GM19351 (cell line): ENCODE data around the gene SLC49A3.
"Not testable (repeated sequence)": the region's sequence is repeated elsewhere in the genome, so short reads cannot be mapped to it uniquely, and the experiment has no call there.

Experiments used
- ATAC-seq: cut with Tn5 transposase; IDR thresholded peaks from one replicate; pipeline ENCODE4 v1.9.1; 2021; ENCODE audit warnings: mild to moderate bottlenecking, moderate library complexity; ENCODE audit not compliant: unreplicated experiment

SLC49A3 gene

DNA sequence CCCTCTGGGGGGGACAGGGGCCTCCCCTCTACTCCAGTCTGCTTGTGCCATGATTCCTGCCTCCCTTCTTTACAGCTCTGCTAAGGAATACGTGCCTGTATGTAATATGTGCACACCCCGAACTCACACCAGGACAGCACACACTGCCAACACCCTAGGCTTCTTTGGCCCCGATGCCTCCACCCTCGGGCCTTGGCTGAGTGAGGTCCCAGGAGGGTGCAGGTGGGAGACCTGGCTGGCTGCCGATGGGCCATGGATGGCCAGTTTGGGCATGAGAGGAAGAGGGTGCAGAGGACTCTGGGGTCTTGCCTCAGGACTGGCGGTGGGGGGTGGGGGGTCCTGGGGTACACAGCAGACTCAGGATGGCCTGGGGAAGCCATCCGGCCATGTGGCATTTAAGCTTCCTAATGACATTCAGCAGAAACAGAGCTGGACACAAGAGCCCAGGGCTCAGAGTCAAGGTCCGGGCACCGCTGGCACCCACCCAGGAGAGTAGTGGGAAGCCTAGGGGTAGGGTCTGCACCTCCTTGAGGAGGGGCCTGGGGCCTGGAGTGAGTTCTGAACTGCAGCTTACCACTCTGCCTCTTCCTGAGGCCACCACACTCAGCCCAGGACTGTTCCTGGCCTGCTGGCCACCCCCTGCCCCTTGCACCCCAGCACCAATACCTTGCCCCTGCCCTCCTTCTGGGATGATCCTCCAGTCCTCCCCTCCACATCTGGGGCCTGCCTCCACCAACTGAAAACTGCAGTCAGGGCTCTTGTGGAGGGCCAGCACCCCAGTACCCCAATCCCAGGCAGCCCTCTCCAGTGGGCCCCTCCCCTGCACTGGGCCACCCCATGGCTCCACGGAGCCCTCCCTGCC is 14.6 kb upstream of the SLC49A3 start:
- ATAC-seq = no peak

DNA sequence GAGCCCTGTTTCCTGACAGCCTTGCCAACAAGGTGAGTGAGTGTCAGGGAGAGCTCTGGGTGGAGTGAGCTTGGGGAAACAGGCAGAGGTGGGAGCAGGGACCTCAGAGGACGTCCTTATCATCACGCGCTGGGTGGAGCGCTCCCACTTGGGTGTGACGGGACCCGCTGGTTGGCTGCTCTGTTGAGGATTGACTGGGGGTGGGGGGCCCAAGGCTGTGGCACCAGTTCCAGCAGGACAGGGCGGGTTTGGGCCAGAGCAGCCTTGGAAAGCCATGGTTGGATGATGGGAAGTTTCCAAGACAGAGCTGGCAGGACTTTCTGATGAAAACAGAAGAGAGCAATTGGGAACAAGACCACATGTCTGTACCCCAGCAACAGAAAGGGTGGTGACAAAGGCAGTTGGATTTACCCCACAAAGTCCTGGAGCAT is 13.7 kb upstream of the SLC49A3 start:
- ATAC-seq = no peak

DNA sequence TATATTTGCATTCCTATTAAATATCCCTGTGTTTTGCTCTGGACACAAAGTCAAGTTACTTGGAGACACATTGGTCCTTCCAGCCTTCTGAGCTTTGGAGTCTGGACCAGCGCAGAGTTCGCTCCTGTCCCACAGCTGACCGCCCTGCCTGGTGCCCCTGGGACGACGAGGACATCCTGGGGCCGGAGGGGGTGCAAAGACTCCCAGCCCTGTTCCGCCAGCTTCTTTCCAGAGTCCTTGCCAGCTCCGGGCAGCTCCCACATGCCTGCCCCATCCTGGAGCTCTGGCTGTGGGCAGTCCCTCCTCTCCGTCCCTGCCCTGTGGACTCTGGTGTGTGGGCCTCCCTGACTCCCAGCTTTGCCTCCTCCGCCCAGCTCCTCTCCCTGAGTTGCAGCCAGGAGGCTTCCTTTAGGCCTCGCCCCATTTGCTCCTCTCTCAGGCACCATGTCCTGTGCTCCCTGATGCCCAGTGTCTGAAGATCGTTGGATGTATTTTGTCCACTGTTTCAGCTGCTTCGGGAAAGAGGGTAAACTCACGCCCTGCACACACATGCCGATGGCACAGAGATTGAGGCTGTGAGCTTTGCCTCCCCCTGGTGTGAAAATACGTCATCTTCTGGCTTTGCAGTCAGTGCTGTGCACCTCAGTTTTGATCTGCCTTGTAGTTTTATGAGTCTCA is 11.8 kb upstream of the SLC49A3 start:
- ATAC-seq = no peak

DNA sequence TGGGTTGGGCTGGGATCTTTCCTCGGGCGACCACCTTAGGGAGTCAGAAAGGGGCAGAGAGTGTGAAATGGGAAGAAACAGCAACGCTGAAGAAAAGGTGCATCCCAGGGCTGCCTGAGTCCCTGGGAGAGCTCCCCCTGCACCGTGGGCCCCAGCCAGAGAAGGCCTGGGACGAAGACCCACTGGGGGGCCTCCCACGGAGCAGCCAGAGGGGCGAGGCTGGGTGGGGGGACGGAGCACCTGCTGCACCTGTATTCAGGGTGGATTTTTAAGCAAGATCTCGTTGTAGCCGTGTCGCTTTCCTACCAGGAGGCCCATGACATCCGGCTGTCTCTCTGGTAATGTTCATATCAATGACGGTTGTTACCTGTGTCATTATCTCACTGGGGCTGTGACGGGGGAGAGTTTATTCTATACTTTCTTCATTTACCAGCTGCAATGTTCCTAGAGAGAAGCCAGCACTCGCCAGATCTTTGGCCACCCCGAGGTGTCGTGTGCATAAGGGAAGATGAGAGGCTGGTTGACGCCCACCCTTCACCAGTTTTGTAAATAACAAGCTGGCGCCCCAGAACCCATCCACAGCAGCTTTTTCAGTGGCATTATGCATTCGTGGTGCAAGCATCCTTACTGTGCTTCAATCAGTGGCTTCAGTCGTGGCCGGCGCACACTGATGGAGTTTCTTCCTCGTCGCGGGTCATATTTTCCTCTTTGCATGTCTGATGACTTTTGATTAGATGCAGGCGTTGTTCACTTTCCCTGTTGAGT is 11.0 kb upstream of the SLC49A3 start:
- no peak for ATAC-seq

DNA sequence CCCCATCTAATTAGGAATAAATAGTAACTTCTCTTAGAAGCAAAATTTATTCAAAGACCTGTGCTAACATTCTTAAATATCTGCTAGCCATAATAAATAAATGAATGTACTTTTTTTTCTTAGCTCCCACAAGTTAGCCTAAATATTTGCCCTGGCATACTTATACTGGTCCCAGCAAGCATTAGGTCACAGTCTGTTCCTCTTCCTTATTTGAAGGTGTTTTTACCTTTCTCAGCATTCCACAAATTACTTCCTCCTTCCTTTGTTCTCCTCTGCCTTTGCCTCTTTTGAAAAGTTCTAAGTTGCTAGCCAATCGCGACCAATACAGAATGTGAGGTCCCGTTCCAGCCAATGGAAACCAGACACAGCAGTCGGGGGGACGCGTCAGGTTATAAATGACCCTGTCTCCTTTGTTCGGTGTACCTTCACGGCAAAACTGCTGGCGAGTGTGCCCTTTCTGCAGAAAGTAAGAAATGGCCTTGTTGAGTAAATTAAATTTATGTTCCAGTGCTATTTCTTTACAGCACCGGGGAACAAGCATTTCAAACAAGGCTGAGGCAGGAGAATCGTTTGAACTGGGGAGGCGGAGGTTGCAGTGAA is 5.5 kb upstream of the SLC49A3 start:
- not testable (repeated sequence) for ATAC-seq

DNA sequence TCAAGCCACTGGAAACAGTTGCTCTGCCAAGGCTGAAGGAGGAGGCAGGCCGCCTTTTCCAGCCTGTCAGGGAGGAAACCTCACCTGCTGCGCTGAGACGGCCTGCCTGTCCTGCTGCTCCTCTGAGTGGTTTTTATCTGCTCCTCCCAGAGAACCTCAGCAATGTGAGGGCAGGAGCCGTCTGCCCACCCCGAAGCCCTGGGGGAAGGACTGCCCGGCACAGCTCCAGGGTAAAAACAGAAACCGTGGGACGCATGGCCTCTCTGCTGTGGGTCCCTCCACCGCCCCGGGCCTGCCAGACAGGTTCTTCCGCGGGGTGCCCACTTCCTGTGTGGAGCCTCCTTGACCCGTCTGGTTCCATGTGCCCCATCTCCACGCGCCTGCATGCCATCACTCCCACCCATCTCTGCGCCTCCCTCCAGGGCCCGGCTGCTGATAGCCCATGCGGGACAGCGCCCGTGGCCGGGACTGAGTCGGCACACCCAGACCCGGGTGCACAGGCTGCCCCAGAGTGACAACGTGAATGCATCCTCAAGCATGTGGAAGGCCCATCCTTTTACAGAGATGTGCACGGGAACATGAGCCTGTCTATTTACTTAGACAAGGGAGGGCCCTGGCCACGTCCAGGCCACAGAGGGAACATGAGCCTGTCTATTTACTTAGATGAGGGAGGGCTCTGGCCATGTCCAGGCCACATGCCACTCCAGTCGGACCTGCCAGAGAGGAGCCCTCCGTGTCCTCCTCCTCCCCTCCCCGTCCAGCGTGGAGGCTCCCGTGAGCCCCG is 4.0 kb upstream of the SLC49A3 start:
- ATAC-seq = no peak

DNA sequence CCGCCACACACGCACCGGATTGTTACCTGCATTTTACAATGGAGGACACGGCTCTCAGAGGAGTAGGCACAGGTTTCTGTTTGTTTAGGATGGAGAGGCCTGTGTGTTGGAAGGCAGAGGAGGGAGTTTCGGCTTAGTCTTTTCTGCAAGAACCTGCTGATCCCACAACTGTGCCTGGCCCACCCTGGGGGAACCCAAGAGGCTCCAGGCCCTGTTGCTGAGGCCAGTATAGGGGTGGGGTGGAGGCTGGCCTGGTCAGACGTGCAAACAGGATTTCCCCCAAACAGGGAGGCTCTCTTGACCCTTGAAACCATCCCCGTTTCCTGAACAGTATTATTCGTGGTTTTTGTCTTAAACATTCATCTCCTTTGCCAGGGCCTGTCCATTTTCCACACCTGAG is 772 bp upstream of the SLC49A3 start:
- no peak for ATAC-seq

DNA sequence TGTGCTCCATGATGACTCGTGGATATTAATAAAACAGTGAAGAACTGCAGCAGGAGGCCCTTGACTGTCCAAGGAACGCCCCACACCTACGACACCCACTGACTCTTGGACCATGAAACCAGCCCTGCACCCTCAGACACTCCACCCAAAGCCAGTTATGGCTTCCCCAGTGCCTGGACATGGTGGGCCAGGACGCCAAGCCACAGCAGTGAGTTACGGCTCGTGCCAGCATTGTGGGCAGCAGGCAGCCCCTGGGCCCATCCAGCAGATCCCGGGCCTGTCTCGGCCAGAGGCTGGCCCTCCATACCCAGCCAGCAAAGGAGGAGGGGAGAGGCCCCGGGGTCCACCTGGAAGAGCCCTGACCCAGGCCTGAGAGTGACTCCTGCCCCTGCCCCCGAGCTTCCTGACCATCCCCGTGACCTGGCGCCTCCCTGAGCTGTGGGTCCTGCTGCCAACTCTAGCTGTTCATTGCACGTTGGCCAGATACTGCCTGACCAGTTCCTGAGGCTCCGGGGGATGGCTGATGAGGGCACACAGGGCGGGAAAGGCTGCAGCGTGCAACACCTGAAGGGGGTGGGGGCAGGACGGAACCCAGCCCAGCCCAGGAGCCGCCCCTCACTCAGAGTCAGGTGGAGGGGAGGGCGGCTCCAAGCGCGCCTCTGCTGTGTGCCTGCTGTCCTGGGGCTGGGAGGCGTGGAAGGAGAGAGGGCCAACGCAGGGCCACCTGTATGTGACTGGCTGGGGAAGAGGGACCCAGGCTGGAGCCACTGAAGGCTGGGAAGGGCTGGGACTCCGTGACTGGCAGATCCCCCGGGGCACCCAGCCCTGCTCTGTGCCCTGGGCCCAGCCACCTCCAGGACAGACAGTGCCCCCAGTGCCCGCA is 739 bp downstream of the SLC49A3 start:
- no peak for ATAC-seq

DNA sequence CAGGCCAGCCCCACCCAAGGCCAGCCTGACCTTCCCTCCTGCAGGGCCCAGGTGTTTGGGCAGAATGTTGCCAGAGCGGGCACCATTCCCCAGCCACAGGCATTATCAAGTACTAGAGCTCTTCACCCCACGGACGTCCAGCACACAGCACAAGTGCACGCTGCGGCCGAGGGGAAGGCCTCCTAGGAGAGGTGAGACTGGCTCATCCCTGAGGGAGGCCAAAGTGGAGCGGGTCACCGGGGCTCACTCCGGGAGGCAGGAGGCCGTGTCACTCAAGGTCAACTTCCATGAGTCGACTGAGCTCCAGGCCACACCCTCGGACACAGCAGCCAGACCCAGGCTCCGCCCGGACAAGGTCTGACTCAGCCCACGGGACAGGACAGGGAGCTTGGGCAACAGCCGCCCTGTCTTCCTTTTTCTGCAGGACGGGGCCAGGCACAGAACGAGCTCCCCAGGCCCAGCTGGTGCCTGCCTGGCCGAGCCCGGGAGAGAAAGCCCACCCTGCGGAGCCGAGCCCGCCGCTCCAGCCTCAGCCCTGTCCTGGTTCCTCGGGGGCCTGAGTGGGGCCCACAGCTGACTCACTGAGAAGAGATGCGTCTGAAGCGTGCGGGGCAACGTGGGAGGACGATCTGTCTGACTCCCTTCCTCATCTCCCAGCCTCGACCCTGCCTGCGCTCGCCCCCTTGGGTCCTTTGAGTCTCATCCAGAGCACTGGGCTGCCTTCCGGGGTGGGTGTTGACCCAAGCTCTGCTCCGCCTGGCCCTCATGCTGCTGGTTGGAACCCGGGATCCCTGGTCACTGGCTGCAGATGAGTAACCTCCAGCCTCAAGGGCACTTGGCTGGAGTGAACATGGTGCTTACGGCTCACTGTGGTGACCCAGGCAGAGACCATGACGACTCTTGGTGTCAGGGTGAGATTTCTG is 1.6 kb downstream of the SLC49A3 start:
- ATAC-seq = no peak

DNA sequence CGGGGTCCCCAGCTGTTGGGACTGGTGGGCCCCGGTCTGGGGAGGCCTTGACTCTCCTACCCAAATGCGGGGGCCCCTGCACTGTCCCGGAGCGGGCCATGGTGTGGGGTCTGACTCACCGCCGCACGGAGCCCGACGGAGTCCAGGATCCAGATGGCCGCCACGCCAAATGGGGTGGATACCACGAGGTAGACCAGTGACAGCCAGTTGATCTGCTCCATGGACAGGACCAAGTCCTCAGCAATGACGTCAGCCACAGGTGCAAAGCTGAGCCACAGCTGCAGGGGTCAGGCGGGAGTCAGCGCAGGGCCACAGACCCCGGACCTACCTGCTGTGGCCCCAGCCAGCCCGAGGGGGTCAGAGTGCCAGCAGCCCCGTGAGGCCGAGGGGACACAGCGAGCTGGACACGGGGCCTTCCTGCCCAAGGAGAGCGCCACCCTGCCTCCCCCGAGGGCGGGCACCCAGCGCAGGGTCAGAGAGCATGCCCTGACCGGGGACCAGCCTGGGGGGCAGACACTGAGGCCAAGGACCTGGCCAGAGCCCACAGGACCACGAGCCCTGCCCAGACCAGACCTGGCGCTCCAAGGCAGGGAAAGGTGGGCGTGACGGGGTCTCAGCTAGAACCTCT is 2.4 kb downstream of the SLC49A3 start:
- no peak for ATAC-seq

DNA sequence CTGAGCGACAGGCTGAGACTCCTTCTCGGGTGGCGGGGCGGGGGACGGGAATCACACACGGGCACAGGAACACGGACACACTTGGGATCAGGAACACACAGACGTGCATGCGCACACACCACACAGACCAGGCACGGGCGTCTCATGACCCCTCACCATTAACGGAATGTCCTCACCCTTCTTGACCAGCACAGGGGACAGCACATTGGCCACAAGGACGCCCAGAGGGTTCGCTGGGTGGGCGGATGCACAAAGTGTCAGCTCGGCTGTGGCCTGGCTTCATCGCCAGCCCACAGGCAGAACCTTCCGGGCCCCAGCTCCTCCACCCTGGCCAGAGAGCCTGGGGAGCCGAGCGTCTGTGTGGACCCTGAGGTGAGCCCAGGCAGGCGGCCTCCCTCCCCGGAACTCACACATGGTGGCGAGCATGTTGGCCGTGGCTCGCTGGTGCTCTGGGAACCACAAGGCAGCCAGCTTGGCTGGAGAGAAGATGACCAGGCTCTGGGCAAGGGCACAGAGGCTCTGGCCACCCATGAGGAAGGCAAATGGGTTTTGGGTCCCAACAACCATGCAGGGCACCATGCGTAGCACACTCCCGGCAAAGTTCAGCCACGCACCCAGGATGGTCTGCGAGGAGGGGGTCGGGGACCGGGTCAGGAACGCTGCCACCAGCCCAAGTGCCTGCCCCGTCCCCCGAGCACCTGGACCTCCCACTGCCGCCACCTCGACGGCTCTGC is 3.1 kb downstream of the SLC49A3 start:
- ATAC-seq = no peak

DNA sequence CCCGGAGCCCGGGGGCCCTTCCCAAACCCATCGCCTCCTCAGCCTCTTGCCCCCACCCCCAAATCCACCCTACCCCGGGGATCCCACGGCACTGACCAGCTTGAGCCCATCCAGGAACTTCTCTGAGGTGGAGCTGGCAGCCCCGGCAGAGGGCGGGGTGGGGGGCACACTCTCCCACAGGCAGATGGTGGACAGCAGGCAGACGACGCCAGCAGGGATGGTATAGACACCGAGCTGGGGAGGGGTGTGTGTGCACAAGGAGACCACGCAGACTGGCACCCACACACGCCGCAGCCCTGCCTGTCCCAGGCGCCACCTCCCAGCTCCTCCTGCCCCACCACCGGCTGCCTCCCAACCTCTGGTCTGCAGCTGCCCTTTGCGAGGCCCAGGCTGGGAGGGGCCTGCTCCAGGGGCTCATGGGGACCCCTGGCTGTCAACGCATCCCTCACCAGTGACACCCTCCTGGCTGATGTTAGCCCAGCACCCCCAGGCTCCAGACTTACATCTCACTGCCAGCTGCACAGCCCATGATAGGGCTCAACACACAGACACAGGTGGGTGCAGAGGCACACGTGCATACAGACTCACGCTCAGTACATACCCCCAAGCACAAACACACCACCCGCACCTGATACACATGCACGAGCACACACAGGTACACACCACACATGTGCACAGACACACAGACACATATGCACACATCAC is 4.2 kb downstream of the SLC49A3 start:
- no peak for ATAC-seq

DNA sequence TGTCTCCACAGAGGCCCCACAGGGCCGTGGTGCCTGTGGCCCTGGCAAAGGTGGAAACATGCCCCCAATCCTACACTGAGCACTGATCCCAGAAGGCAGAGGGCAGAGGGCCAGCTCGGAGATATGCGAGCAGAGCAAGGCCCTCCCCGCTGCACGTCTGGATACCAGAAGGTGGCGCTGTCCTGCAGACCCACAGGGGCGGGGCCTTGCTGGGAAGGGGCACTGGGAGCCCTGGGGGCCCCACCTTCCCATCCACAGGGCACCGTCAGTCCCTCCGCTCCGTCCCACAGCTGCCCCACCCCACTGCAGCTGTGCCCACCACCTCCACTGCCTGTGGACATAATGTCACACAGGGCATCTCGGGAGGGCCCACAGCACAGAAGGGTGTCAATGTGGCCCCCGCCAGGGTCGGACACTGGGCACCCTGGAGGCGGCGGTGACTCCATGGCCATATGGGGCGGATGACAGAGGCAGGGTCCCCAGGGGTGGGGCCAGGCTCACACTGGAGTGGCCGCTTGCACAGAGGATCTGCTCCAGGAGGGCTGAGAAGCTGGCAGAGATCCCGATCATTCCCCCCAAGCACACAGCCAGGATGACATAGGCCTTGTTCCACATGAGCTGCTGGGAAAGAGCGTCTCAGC is 4.8 kb downstream of the SLC49A3 start:
- peak; percentile 40 for ATAC-seq

DNA sequence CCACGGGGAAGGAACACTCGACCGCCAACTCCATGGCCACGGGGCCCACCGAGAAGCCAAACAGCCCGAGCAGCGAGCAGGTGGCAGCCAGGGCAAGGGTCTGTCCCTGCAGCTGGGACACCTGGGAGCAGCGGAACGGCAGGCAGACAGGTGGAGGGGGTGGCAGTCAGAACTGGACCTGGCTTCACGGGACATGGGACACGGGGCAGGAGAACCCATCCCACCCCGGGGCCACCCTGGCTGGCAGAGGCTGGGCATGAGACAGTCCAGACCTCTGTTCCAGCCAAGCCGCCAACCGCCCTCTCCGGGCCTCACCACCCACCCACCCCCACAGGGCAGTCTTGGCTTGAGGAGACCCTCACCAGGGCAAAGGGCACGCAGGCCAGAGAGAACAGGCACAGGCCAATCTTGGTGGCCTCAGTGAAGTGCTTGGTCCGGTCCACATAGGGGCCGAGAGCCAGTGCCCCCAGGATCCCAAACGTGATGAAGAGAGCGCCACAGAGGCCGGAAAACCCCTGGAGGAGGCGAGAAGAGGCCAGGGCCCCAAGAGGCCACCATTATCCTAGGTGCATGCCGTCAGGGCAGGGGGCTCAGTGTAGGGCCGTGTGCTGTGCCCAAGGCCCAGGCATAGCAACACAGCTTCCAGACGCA is 5.6 kb downstream of the SLC49A3 start:
- ATAC-seq = peak; percentile 6

DNA sequence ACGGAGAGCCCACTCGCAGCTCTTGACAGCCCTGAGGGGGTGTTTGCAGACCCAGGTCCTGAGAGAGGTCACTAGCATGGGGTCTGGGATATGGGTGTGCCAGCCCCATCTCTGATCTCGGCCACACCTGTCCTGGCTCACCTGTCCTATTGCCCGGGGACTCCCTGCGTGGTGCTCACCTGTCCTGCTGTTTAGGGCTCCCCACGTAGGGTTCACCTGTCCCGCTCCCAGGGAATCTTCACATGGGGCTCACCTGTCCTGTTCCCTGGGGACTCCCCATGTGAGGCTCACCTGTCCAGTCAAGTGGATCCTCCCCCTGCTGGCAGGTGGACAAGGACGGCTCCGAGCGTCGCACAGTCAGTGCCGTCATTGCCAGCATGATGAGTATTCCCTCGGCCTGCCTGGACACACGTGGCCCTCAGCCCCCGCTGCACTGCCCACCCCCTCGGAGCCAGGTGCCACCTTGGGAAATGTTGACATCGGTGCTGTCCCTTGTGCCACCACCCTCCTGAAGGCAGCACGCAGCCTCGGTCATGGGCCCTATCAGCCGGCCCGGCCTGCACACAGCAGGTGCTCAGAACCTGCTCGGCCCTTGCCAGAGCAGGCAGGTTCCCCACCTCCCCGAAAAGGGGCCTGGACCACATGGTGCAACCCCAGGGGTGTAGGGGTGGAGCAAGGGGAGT is 6.3 kb downstream of the SLC49A3 start:
- no peak for ATAC-seq
